ENCODE measurements around the gene LILRB1. TPM values are rescaled to one million over a fixed set of nuclear protein-coding genes. Genes with fewer than 3 reads are reported as not detected.
"Not testable (repeated sequence)": the region's sequence is repeated elsewhere in the genome, so short reads cannot be mapped to it uniquely, and the experiment has no call there.

Gene LILRB1
- total RNA-seq, 1 experiment from 2014 or later = not detected

- no peaks in the 10 kb centered on the region for H4K20me1 ChIP-seq (ENCODE audit: low read length)
- no TSS peak for BruUV-seq (replicated peaks)
- no peaks in the 10 kb centered on the region for H3K36me3 ChIP-seq (ENCODE audit: low read depth, low read length)
- no peak overlapping the region for H3K27ac ChIP-seq (ENCODE audit: low read length)
- H3K4me3 ChIP-seq (ENCODE audit: low read length) = no peak overlapping the region
- H3K9me2 ChIP-seq (replicated peaks; ENCODE audit: low read length) = no peaks in the 10 kb centered on the region
- no peak overlapping the region for H3K9ac ChIP-seq (ENCODE audit: low read length)
- H3K4me1 ChIP-seq (ENCODE audit: insufficient read depth, low read length) = no peaks in the 10 kb centered on the region
- POLR2A ChIA-PET (ENCODE audit: unreplicated experiment) = no interaction called here
- ATAC-seq = no peak
- H3K27me3 ChIP-seq (ENCODE audit: low read length) = peaks cover 48% of the 10 kb centered on the region
- H3K9me3 ChIP-seq (ENCODE audit: low read length) = no peaks in the 10 kb centered on the region
- DNase-seq = no peak
- no peak overlapping the region for H3K4me2 ChIP-seq (ENCODE audit: low read length)
- no peak overlapping the region for H2AFZ ChIP-seq (ENCODE audit: low read length)
- CTCF ChIA-PET = interaction anchor here (0.6 to 0.7 kb wide), 4 partner anchors 10 to 794 kb away, joined by 4 to 7 read pairs (median 6); partner anchors contain the start of gene LILRB4
- no peaks in the 10 kb centered on the region for H3K79me2 ChIP-seq (ENCODE audit: low read length)
- TF ChIP-seq EZH2phosphoT487 (IDR thresholded peaks at IDR 0.05; ENCODE audit: borderline replicate concordance, low read length) (no peak), EZH2 (IDR thresholded peaks at IDR 0.05; ENCODE audit: low read length, unreplicated experiment) (no peak)
- H3F3A ChIP-seq (ENCODE audit: low read length, unreplicated experiment) = no peaks in the 10 kb centered on the region
- intact Hi-C loops (cut with micrococcal nuclease) = no loop called here
These were observed 42.9 kb downstream of the LILRB1 start for GRCh38 chr19:54673222-54673621.

- no peaks in the 10 kb centered on the region for H3K36me3 ChIP-seq (ENCODE audit: low read depth, low read length)
- no peaks in the 10 kb centered on the region for H3K4me1 ChIP-seq (ENCODE audit: insufficient read depth, low read length)
- H3K9ac ChIP-seq (ENCODE audit: low read length) = no peak overlapping the region
- no peaks in the 10 kb centered on the region for H3K9me3 ChIP-seq (ENCODE audit: low read length)
- H3F3A ChIP-seq (ENCODE audit: low read length, unreplicated experiment) = no peaks in the 10 kb centered on the region
- H3K4me2 ChIP-seq (ENCODE audit: low read length) = no peak overlapping the region
- DNase-seq (peak; percentile 75), ATAC-seq (no peak)
- CTCF ChIA-PET = interaction anchor here (0.8 kb wide), 2 partner anchors 9 to 196 kb away, joined by 3 read pairs; no protein-coding TSS in a partner anchor
- no peak overlapping the region for H2AFZ ChIP-seq (ENCODE audit: low read length)
- POLR2A ChIA-PET (ENCODE audit: unreplicated experiment) = no interaction called here
- H4K20me1 ChIP-seq (ENCODE audit: low read length) = no peaks in the 10 kb centered on the region
- no peaks in the 10 kb centered on the region for H3K9me2 ChIP-seq (replicated peaks; ENCODE audit: low read length)
- intact Hi-C loops (cut with micrococcal nuclease) = no loop called here
- BruUV-seq (replicated peaks) = no TSS peak
- H3K79me2 ChIP-seq (ENCODE audit: low read length) = no peaks in the 10 kb centered on the region
- no peak for TF ChIP-seq EZH2phosphoT487 (IDR thresholded peaks at IDR 0.05; ENCODE audit: borderline replicate concordance, low read length)
- TF ChIP-seq CTCF (conservative IDR thresholded peaks at IDR 0.05; ENCODE audit: low read depth, low read length) = peak; percentile 93
- H3K27ac ChIP-seq (ENCODE audit: low read length) = no peak overlapping the region
- peaks cover 46% of the 10 kb centered on the region for H3K27me3 ChIP-seq (ENCODE audit: low read length)
- no peak overlapping the region for H3K4me3 ChIP-seq (ENCODE audit: low read length)
These were observed 43.8 kb downstream of the LILRB1 start for GRCh38 chr19:54674021-54674617.

GRCh38 chr19:54676210-54676834 lies 46.0 kb downstream of the LILRB1 start:
- H3K4me3 ChIP-seq (ENCODE audit: low read length); ATAC-seq; H3K4me2 ChIP-seq (ENCODE audit: low read length); H3K9me3 ChIP-seq (ENCODE audit: low read length); CTCF ChIA-PET; POLR2A ChIA-PET (ENCODE audit: unreplicated experiment); H3K9ac ChIP-seq (ENCODE audit: low read length); H2AFZ ChIP-seq (ENCODE audit: low read length); H4K20me1 ChIP-seq (ENCODE audit: low read length); H3F3A ChIP-seq (ENCODE audit: low read length, unreplicated experiment); H3K36me3 ChIP-seq (ENCODE audit: low read depth, low read length); H3K9me2 ChIP-seq (replicated peaks; ENCODE audit: low read length); H3K27ac ChIP-seq (ENCODE audit: low read length); H3K4me1 ChIP-seq (ENCODE audit: insufficient read depth, low read length); H3K79me2 ChIP-seq (ENCODE audit: low read length); BruUV-seq (replicated peaks): not testable (repeated sequence)
- H3K27me3 ChIP-seq (ENCODE audit: low read length) = peaks cover 32% of the 10 kb centered on the region
- DNase-seq = peak; percentile 79
- intact Hi-C loops (cut with micrococcal nuclease) = loop anchor here (1.0 kb wide), 1 partner anchor 195 kb away; no protein-coding TSS in a partner anchor
- TF ChIP-seq CTCF (conservative IDR thresholded peaks at IDR 0.05; ENCODE audit: low read depth, low read length) = peak; percentile 84
